GM18505 (cell line): ENCODE results near the gene IFNGR2.
A peak's percentile ranks its signal among the peaks of the same experiment; 100 is the strongest.
"Not testable (repeated sequence)": the region's sequence is repeated elsewhere in the genome, so short reads cannot be mapped to it uniquely, and the experiment has no call there.

Experiments used
- ATAC-seq: cut with Tn5 transposase; IDR thresholded peaks from one replicate; pipeline ENCODE4 v1.9.1; 2021; ENCODE audit not compliant: unreplicated experiment
- POLR2A ChIP-seq: IDR thresholded peaks from 4 replicates; pipeline ENCODE4 v1.6.1; 2011; ENCODE audit warnings: borderline replicate concordance; ENCODE audit not compliant: insufficient read depth, insufficient read length; ENCODE audit errors: extremely low read depth

The IFNGR2 gene

GRCh38 chr21:33370305-33370704 is 32.9 kb upstream of the IFNGR2 start:
- ATAC-seq = no peak

DNA sequence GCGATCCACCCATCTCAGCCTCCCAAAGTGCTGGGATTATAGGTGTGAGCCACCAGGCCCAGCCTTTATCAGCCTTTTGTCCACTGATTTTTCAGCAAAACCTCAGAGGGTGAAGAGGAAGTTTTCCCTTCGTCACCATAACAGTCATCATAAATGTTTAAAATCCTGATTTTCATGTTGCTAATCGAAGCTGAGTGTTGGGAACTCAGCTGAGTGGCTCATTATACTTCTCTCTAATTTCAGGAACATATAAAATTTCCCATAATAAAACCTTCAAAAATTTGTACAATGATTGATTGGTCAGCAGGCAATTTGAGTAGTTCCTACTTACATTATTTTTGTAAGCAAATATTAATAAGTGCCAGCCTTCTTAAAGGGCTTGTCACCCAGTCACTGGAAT is 31.8 kb upstream of the IFNGR2 start:
- TF ChIP-seq POLR2A = no peak
- no peak for ATAC-seq

More at GRCh38 chr21:33370305-33370704, 32.9 kb upstream of the IFNGR2 start:
- TF ChIP-seq POLR2A = no peak

DNA sequence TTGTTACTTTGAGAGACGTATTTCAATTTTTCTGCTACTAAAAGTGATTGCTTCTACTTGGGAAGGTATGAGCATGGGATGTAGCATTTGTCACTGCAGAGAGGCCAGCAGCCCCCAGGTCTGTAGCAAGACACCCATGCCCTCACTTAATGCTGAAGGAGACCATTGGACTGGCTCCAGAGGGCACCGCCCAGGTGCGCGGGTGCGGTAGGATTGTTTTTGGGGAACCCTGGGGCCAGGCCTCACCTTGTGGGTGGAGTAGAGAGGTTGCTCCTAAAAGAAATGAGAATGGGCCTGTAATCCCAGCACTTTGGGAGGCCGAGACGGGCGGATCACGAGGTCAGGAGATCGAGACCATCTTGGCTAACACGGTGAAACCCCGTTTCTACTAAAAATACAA is 30.6 kb upstream of the IFNGR2 start:
- no peak for ATAC-seq
- TF ChIP-seq POLR2A = no peak

- no peak for TF ChIP-seq POLR2A
- ATAC-seq = no peak
Observed at GRCh38 chr21:33373451-33373850, 29.8 kb upstream of the IFNGR2 start.

- no peak for TF ChIP-seq POLR2A
Observed at GRCh38 chr21:33374080-33374449, 29.1 kb upstream of the IFNGR2 start.

DNA sequence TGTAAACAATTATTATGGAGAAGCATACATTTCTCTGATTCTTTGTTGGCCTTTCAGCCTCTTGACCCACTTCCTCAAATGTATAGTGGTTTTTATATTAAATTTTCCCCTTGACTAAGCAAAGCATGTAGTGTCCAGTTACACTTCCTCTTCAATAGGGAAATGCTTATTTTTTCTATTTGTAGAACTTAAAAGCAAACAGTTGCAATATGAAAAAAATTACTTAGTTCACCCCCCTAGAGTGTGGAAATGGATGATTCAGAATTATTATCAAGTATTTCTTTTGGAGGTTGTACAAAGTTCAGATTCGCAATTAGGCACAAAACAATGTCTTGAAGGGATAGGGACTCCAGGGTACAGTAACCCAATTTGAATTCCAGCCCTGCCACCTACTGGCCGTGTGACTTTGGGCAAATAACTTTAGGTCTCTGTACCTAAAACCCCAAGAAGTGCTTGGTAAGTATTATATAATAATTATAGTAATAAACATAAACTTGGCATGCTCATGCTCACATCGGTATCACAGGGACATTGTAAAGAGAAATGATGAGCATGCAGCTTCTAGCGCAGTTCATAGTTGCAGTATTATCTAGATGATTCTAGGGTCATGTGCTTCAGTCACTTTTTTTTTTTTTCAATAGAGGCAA is 28.6 kb upstream of the IFNGR2 start:
- ATAC-seq = no peak
- no peak for TF ChIP-seq POLR2A

More at GRCh38 chr21:33374080-33374449, 29.1 kb upstream of the IFNGR2 start:
- ATAC-seq = no peak

GRCh38 chr21:33375101-33375644 is 28.0 kb upstream of the IFNGR2 start:
- ATAC-seq = no peak
- no peak for TF ChIP-seq POLR2A

DNA sequence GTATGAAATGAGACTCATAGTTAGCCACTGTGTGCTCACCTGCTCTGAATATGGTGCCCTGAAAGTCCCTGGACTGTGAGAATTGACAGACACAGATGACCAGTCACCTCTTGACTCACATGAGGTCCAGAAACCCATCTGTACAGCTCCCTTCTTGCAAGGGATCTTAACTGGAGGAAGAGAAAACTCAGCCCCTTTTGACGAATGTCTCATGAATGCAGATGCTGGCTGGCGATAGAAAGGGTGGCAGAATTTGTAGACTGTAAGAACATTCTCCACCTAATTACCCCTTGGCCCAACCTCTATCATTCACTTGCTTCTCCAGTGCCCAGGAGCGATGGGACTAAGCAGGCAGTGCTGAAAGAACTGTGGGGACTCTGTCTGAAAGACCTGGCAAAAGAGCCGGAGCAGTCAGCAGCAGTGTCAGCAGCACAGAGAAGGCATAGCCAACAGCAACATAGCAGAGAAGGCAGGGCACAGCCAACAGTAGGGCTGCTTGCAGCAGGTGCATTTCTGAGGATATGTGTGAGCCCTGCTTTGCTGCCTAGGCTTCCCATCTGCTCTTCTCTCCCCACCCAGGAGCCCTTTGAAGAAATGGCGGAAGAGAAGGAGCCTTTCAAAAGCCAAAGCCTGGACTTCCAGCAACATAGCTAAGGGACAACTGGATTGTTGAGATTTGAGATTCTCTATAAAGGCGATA is 25.8 kb upstream of the IFNGR2 start:
- no peak for TF ChIP-seq POLR2A
- no peak for ATAC-seq

DNA sequence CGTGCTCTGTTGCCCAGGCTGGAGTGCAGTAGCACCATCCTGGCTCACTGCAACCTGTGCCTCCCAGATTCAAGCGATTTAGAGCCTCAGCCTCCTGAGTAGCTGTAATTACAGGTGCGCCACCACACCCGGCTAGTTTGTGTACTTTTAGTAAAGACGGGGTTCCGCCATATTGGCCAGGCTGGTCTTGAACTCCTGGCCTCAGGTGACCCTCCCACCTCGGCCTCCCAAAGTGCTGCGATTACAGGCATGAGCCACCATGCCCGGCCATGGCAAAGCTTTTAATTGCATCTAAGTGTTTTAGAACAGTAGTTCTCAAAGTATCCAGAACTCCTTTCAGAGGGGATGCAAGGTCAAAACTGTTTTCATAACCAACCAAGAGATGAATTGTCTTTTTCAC is 25.1 kb upstream of the IFNGR2 start:
- ATAC-seq = no peak
- no peak for TF ChIP-seq POLR2A

GRCh38 chr21:33379934-33380333 is 23.3 kb upstream of the IFNGR2 start:
- not testable (repeated sequence) for ATAC-seq

DNA sequence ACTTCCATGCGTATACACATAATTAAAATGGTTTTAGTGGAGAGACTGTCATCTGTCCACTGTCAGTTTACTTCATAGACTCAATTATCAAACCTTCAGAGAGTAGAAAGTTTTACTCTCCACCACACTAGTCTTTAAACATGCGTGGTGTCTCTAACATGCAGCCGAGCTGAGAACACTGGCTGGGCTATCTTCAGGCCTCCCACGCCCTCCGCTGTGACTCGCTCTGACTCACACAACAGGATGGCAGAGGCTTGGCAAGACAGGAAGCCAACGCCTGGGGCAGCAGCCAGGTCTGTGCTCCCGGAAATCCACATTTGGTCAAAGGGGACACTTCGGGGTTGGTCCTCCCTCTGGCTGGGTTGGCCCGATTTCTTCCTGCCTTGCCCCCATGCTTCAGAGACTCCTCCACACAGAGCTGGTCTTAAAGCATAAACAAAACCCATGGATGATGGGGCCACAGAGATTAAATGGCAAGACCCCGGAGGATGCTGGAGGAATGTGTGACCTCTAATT is 22.7 kb upstream of the IFNGR2 start:
- TF ChIP-seq POLR2A = peak; percentile 51
- ATAC-seq = peak; percentile 45

- ATAC-seq = not testable (repeated sequence)
Observed at GRCh38 chr21:33381381-33381780, 21.8 kb upstream of the IFNGR2 start.

GRCh38 chr21:33383056-33383888 is 19.9 kb upstream of the IFNGR2 start:
- peak; percentile 72 for ATAC-seq
- peak; percentile 71 for TF ChIP-seq POLR2A
